ENCODE measurements around the gene PNKD.

DNA sequence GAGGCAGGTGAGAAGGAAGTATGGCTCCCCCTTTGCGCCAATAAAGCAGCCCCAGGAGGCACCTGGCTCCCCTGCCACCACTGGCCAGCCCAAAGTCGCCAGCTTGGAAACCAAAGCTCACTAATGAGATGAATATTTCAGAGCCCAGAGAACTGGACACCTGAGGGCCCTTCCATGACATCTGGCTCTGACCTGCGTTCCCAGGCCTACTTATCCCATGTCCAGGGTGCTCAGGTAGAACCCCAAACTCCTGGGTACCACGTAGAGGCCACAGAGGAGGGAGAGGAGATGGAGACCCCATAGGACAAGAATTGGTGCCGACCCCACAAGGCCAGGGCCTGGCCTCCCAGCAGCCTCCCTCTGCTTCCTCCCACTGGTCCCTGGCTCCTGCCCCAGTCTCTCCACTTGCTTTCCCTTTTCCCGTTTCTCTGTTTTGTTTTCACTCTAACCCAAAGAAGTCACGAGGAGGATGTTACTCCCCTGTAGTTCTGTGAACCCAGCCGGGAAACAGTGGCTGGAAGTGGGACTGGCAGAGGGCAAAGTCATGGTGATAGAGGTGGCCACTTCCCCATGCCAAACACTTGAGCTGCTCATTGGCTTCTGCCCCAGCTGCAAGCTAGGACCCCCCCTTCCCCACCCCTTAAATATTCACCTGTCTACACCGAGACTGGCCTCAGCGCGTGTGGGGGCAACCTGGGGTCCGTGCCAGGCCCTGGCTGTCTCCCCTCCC lies 21.2 kb downstream of the PNKD start:
- TF ChIP-seq GABPA (IDR thresholded peaks at IDR 0.05; ENCODE audit: low read depth) (no peak), BRCA1 (IDR thresholded peaks at IDR 0.05; ENCODE audit: low read depth, low read length) (no peak), ZNF274 (IDR thresholded peaks at IDR 0.05; ENCODE audit: insufficient read depth, insufficient read length) (no peak), POLR2A (IDR thresholded peaks at IDR 0.05; ENCODE audit: low read depth, low read length) (no peak), RCOR1 (conservative IDR thresholded peaks at IDR 0.05; ENCODE audit: low read depth, low read length) (no peak), ATF7 (IDR thresholded peaks at IDR 0.05; ENCODE audit: low read depth) (no peak)
